Left hindlimb (tissue), 1 donor: ENCODE data around the gene FOS.

Experiments used
- DNase-seq: peaks from one replicate; pipeline ENCODE4 v3.0.0-alpha.2; 2018

The FOS gene

GRCh38 chr14:75277815-75278421 is 710 bp upstream of the FOS start:
- no peak for DNase-seq

- peak; percentile 77 for DNase-seq
Observed at GRCh38 chr14:75279153-75279762, 630 bp downstream of the FOS start.

- DNase-seq: peak; percentile 66
Observed at GRCh38 chr14:75279763-75280290, 1.2 kb downstream of the FOS start.

- DNase-seq: peak; percentile 34
Observed at GRCh38 chr14:75280291-75280830, 1.7 kb downstream of the FOS start.

- DNase-seq: peak; percentile 73
Observed at GRCh38 chr14:75280831-75281653, 2.4 kb downstream of the FOS start.

GRCh38 chr14:75281654-75282019 is 3.0 kb downstream of the FOS start:
- DNase-seq: no peak

- peak; percentile 55 for DNase-seq
Observed at GRCh38 chr14:75282170-75282554, 3.5 kb downstream of the FOS start.

- peak; percentile 84 for DNase-seq
Observed at GRCh38 chr14:75282555-75283161, 4.0 kb downstream of the FOS start.

GRCh38 chr14:75283162-75283832 is 4.7 kb downstream of the FOS start:
- peak; percentile 85 for DNase-seq

- peak; percentile 63 for DNase-seq
Observed at GRCh38 chr14:75283833-75284563, 5.4 kb downstream of the FOS start.

- no peak for DNase-seq
Observed at GRCh38 chr14:75285331-75285730, 6.7 kb downstream of the FOS start.

GRCh38 chr14:75286313-75286712 is 7.7 kb downstream of the FOS start:
- peak; percentile 48 for DNase-seq

- no peak for DNase-seq
Observed at GRCh38 chr14:75289840-75290388, 11.3 kb downstream of the FOS start.

GRCh38 chr14:75290851-75291250 is 12.2 kb downstream of the FOS start:
- no peak for DNase-seq

- no peak for DNase-seq
Observed at GRCh38 chr14:75291331-75291730, 12.7 kb downstream of the FOS start.

- DNase-seq: no peak
Observed at GRCh38 chr14:75292101-75292563, 13.5 kb downstream of the FOS start.

- no peak for DNase-seq
Observed at GRCh38 chr14:75292886-75293285, 14.3 kb downstream of the FOS start.

- DNase-seq: peak; percentile 99
Observed at GRCh38 chr14:75293920-75294648, 15.5 kb downstream of the FOS start.

- DNase-seq: no peak
Observed at GRCh38 chr14:75294649-75295033, 16.0 kb downstream of the FOS start.

GRCh38 chr14:75295061-75295461 is 16.4 kb downstream of the FOS start:
- peak; percentile 75 for DNase-seq
